Thyroid gland (tissue), 4 donors: ENCODE data around the gene FOXJ3. TPM values are rescaled to one million over a fixed set of nuclear protein-coding genes. Genes with fewer than 3 reads are reported as not detected.

ENCODE experiments used
- DNase-seq, 2 donors: peaks; one replicate each; pipeline ENCODE4 v3.0.0-alpha.2; 2019
- H3K27ac ChIP-seq, 3 donors: fragments of 200-600 bp; sonication (generic); 1 replicate in 2 of 3; 2 replicates in 1 of 3; pipeline ENCODE4 v1.5.1; 2016 to 2019; ENCODE audit warnings: mild to moderate bottlenecking in 1 of 3, moderate library complexity in 1 of 3
- H3K27me3 ChIP-seq: fragments of 200-600 bp; sonication (generic); one replicate; pipeline ENCODE4 v1.5.1; 2019
- H3K36me3 ChIP-seq, 2 donors: fragments of 200-600 bp; sonication (generic); one replicate each; pipeline ENCODE4 v1.5.1; 2016 to 2019
- H3K4me1 ChIP-seq, 2 donors: fragments of 200-600 bp; sonication (generic); one replicate each; pipeline ENCODE4 v1.5.1; 2017 to 2019
- H3K4me3 ChIP-seq, 3 donors: fragments of 200-600 bp; sonication (generic); replicated peaks in 1 of 3; 1 replicate in 2 of 3; 2 replicates in 1 of 3; pipeline ENCODE4 v1.5.1; 2016; ENCODE audit warnings: mild to moderate bottlenecking in 1 of 3
- H3K9me3 ChIP-seq: fragments of 200-600 bp; sonication (generic); one replicate; pipeline ENCODE4 v1.5.1; 2017
- POLR2A ChIP-seq, 2 donors: fragments of 450-650 bp; IDR thresholded peaks; one replicate each; pipeline ENCODE4 v1.6.1; 2017; ENCODE audit warnings: antibody characterized with exemption in 2 of 2, mild to moderate bottlenecking in 2 of 2, moderate library complexity in 1 of 2
- WGBS, 2 donors: methylation state at CpG; one replicate each; pipeline ENCODE4 v1.1.5; 2017; 5-methylcytosine and 5-hydroxymethylcytosine counted together
- intact Hi-C: fragments of 100-400 bp; cut with DNase I; formaldehyde crosslinking; loops from one replicate; pipeline ENCODE4 v1.15.1; 2023
- total RNA-seq, 4 donors: library from RNA; depleted of rRNA; stranded (reverse); fragments of >200 nt; gene quantifications; one replicate each; pipeline ENCODE4 v1.2.3, GENCODE V29; 2016
- TF ChIP-seq, protein P1 (sequence below), 6 experiments: fragments of 200-600 bp in 3 of 6; fragments of 450-650 bp in 3 of 6; sonication (generic) in 3 of 6; IDR thresholded peaks; one replicate each; pipeline ENCODE4 v1.5.1; 2016 to 2019; ENCODE audit warnings: antibody characterized with exemption in 6 of 6, mild to moderate bottlenecking in 2 of 6, inconsistent platforms in 1 of 6, moderate library complexity in 1 of 6

FOXJ3 gene
- total RNA-seq, 4 donors from 2014 or later, result 55.4 to 87.5 (median 81.0) TPM

DNA sequence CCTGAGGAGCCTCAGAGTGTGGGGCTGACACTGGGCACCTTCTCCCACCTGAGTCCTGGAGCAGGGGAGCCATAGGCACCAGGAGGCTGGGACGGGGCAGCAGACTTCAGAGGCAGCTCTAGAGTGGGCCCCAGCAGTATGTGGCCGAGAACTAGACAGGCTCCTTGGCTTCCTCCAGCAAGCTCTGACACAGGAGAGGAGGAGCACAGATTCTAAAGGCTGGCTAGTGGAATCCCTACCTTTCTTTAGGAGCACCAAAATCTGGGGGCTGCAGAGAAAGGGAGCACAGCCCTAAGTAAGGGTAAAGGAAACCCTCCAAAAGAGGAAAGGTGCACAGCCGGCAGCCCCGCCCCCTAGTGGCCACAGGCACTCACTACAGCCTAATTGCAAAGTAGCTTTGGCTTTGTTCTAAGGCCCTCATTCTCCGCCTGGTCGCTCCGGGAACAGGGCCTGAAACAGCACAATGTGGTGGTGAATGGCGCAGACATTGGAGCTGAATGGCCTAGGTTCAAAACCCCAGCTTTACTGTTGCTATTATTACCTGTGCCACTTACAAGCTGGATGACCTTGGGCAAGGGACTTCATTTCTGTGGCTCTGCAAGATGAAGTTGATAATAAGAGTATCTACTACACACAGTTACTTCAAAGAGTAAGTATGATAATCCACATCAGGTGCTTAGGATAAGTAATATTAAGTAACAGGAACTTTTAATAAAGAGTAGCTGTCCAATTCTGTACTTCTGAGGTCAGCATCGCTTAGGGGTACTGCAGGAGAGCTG is 161.7 kb downstream of the FOXJ3 start:
- H3K27ac ChIP-seq, result peak overlapping the region; percentile 52 to 66 (median 62)
- no peaks in the 10 kb centered on the region for H3K27me3 ChIP-seq
- peak; percentile 74 to 84 for DNase-seq
- TF ChIP-seq, protein P1, sequence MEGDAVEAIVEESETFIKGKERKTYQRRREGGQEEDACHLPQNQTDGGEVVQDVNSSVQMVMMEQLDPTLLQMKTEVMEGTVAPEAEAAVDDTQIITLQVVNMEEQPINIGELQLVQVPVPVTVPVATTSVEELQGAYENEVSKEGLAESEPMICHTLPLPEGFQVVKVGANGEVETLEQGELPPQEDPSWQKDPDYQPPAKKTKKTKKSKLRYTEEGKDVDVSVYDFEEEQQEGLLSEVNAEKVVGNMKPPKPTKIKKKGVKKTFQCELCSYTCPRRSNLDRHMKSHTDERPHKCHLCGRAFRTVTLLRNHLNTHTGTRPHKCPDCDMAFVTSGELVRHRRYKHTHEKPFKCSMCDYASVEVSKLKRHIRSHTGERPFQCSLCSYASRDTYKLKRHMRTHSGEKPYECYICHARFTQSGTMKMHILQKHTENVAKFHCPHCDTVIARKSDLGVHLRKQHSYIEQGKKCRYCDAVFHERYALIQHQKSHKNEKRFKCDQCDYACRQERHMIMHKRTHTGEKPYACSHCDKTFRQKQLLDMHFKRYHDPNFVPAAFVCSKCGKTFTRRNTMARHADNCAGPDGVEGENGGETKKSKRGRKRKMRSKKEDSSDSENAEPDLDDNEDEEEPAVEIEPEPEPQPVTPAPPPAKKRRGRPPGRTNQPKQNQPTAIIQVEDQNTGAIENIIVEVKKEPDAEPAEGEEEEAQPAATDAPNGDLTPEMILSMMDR (IDR thresholded peaks at IDR 0.05), result peak; percentile 85 to 96 (median 92)
- no peak for TF ChIP-seq POLR2A (IDR thresholded peaks at IDR 0.05)
- H3K9me3 ChIP-seq, result no peaks in the 10 kb centered on the region
- intact Hi-C loops, result no loop called here
- H3K4me3 ChIP-seq, result no peak overlapping the region
- 28 to 30% methylated on average over 9 of the region's 9 CpGs for WGBS, 2 donors
- H3K36me3 ChIP-seq, result no peaks in the 10 kb centered on the region
- peaks cover 38 to 49% of the 10 kb centered on the region in 2 donors for H3K4me1 ChIP-seq

DNA sequence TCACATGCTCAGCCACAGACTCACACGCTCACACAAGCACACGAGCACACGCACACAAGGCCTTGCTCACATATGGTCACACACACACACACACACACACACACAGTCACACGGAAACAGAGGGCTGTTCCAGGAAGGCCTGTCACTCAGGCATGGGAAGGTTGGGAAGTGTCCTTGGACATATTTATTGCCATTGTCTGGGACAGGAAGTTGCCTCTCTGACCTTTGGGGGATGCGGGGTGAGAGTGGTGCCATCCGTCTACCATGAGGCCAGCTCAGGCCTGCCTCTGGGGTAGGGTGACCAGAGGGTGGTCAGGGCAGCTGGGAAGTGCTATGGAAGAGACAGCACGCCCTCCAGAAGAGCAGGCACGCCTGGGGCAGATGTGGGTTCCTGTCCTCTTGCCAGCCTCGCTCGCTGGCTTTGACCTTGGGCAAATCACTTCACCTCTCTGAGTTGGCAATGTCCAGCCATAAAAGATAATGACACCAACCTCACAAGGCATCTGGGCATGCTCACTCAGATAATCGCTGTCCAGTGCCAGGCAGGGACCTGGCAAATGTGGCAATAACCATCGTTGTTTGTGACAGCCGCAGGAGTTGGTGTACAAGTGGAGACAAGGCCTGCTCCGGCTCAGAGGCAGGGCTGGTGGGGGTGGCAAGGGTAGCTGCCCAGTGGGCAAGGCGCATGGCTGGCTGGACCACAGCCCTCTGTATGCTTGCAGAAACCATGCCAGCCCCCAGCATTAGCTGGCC is 162.5 kb downstream of the FOXJ3 start:
- H3K27me3 ChIP-seq, result no peaks in the 10 kb centered on the region
- no peak overlapping the region for H3K4me3 ChIP-seq
- H3K36me3 ChIP-seq, result no peaks in the 10 kb centered on the region
- intact Hi-C loops, result no loop called here
- 58 to 71% methylated on average over 8 to 15 of the region's 15 CpGs for WGBS, 2 donors
- no peak for TF ChIP-seq POLR2A (IDR thresholded peaks at IDR 0.05)
- TF ChIP-seq, protein P1 (IDR thresholded peaks at IDR 0.05), result no peak
- H3K4me1 ChIP-seq, result peaks cover 31 to 42% of the 10 kb centered on the region in 2 donors
- H3K27ac ChIP-seq, result peak overlapping the region; percentile 52 to 73 (median 66)
- peak; percentile 24 to 27 for DNase-seq
- no peaks in the 10 kb centered on the region for H3K9me3 ChIP-seq

DNA sequence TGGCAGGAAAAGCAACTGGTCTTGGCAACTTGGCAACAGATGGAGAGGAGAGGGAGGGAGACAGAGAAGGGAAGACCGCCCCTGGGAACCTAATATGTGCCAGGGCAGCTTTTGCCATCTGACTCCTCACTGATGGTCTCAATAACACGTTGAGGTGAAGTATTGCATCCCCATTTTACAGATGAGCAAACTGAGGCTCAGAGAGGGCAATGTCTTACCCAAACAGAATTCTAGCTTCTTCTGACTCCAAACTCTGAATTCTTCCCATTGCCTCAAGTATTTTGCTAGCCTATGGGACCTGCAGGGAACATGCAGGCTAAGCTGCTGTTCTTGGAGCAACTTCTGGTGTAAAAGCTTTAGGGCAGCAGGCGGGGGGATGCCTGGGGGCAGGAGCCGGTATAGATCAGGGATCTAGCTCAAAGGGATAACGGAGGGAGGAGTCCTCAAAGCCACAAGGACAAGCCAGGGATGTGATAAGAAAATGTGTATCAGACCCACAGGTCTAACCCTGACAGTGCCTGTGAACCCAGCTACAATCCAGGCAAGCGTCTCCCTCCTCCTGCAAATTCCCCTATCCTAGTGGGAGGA is 163.3 kb downstream of the FOXJ3 start:
- TF ChIP-seq, protein P1 (IDR thresholded peaks at IDR 0.05), result no peak
- TF ChIP-seq POLR2A (IDR thresholded peaks at IDR 0.05), result no peak
- intact Hi-C loops, result no loop called here
- Histone ChIP-seq H3K27me3 (no peaks in the 10 kb centered on the region), H3K4me1 (peaks cover 24 to 34% of the 10 kb centered on the region in 2 donors), H3K9me3 (no peaks in the 10 kb centered on the region), H3K4me3 (no peak overlapping the region), H3K36me3 (no peaks in the 10 kb centered on the region), H3K27ac (peak overlapping the region; percentile 34 to 73 (median 57))
- WGBS, 2 donors, result 75 to 79% methylated on average over 6 of the region's 6 CpGs
- no peak for DNase-seq

DNA sequence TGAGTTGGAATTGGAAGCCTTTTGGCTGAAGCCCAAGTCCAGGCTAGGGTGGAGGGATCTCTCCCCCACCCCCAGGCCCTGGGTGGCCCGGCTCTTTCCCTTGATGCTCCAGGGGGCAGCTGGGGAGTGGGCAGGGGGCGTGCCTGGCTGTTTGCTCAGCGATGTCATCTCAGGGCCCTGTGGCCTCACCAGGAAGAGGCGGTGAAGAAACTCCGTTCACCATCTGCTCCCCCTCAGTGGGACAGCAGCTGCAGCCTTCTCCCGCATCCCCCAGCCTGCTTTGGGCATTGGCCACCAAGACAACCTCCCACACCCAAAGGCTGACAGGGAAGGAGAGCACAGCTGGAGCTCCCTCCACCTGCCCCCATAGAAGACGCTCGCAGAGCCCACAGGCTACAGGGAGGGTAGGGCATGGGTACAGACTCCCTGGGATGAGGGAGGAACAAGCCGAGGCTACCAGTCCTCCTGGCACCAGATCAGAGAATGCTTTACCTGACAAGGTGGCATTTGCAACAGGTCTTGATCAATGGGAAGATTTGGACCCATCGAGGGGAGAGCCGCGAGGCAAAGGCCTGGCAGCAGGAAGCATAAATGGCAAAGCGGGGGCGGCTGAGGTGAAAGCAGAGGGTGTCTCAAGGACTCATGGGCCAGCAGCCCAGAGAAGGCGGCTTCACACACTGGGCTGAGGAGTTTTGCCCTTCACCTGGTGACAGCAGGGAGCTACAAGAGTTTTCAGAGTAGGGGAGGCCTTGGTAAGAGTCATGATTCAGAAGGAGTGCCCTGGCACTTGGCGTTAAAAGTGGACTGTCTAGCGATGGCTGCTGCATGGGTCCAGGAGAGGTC is 164.0 kb downstream of the FOXJ3 start:
- TF ChIP-seq POLR2A (IDR thresholded peaks at IDR 0.05), result no peak
- TF ChIP-seq, protein P1 (IDR thresholded peaks at IDR 0.05), result no peak
- Histone ChIP-seq H3K4me3 (no peak overlapping the region), H3K27me3 (no peaks in the 10 kb centered on the region), H3K36me3 (no peaks in the 10 kb centered on the region), H3K9me3 (no peaks in the 10 kb centered on the region), H3K4me1 (peaks cover 24 to 36% of the 10 kb centered on the region in 2 donors), H3K27ac (peak overlapping the region; percentile 30 to 73 (median 48))
- DNase-seq, result peak; percentile 77 to 84
- intact Hi-C loops, result no loop called here
- 50 to 58% methylated on average over 9 to 15 of the region's 17 CpGs for WGBS, 2 donors
